Activated naive CD8-positive, alpha-beta T cell (primary cell): Measurements from ENCODE around the gene USP51.
A peak's percentile ranks its signal among the peaks of the same experiment; 100 is the strongest.
"Not testable (repeated sequence)": the region's sequence is repeated elsewhere in the genome, so short reads cannot be mapped to it uniquely, and the experiment has no call there.

Source experiments
- H3K27ac Mint-ChIP-seq: one replicate; pipeline ENCODE4 v1.8.0; 2021; ENCODE audit warnings: mixed read lengths
- H3K27me3 Mint-ChIP-seq: one replicate; pipeline ENCODE4 v1.8.0; 2021; ENCODE audit warnings: mixed read lengths
- H3K36me3 Mint-ChIP-seq: one replicate; pipeline ENCODE4 v1.8.0; 2021; ENCODE audit warnings: mixed read lengths
- H3K4me1 Mint-ChIP-seq: one replicate; pipeline ENCODE4 v1.8.0; 2021; ENCODE audit warnings: low read depth, mixed read lengths
- H3K4me3 Mint-ChIP-seq: one replicate; pipeline ENCODE4 v1.8.0; 2021; ENCODE audit warnings: mild to moderate bottlenecking, mixed read lengths
- H3K9me3 Mint-ChIP-seq: one replicate; pipeline ENCODE4 v1.8.0; 2021; ENCODE audit warnings: low read depth, mixed read lengths

The USP51 gene

GRCh38 chrX:55489314-55490009 lies at the start of gene USP51:
TSS of gene USP51 (minus strand) at chrX:55489848. CDS start at chrX:55488939, 909 bp downstream.
- Mint-ChIP-seq H3K9me3 (no peaks in the 10 kb centered on the region), H3K4me1 (peaks cover 12% of the 10 kb centered on the region), H3K27me3 (no peaks in the 10 kb centered on the region), H3K27ac (peak within 1 kb of the TSS; percentile 92), H3K4me3 (peak within 1 kb of the TSS; percentile 94), H3K36me3 (no peaks in the 10 kb centered on the region)

GRCh38 chrX:55524487-55524886 lies 34.8 kb upstream of the USP51 start:
- H3K27ac Mint-ChIP-seq = no peak overlapping the region
- no peaks in the 10 kb centered on the region for H3K9me3 Mint-ChIP-seq
- peaks cover 1% of the 10 kb centered on the region for H3K27me3 Mint-ChIP-seq

GRCh38 chrX:55523356-55523755 lies 33.7 kb upstream of the USP51 start:
- no peaks in the 10 kb centered on the region for H3K9me3 Mint-ChIP-seq
- H3K4me3 Mint-ChIP-seq = no peak overlapping the region
- no peaks in the 10 kb centered on the region for H3K36me3 Mint-ChIP-seq
- no peaks in the 10 kb centered on the region for H3K4me1 Mint-ChIP-seq
- no peak overlapping the region for H3K27ac Mint-ChIP-seq
- H3K27me3 Mint-ChIP-seq = peaks cover 1% of the 10 kb centered on the region

More at GRCh38 chrX:55524487-55524886, 34.8 kb upstream of the USP51 start:
- Mint-ChIP-seq H3K4me1 (peaks cover 3% of the 10 kb centered on the region), H3K36me3 (no peaks in the 10 kb centered on the region), H3K4me3 (no peak overlapping the region)

DNA sequence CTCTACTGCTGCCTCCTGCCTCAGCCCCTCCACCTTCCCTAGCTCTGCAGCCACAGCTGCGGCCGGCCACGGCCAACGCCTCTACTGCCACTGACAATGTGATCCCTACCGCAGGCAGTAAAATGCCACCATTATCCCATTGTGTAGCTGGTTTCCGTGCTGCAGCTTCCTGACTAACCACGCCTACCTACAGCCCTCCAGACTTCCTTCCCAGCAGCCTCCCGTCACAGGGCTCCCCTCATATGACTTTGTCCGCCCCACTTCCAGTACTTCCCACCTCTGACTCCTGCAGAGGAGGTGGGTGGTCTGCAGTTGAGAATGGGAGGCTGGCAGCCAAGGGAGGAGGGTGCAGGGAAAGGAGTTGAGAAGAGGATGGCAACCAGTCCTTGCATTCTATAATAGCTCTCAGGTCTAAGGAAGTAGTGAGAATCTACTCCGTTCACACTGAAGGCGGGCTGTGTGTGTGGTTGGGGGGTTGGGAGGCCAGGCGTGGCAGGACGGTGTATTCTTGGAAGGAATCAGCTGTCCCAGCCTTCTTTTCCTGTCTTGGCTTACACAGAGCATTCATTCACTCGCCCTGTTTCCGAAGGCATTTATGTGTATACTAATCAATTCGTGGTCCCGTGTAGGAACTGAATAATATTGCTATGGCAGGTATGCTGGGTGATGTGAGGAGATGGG lies 33.1 kb upstream of the USP51 start:
- H3K9me3 Mint-ChIP-seq = no peaks in the 10 kb centered on the region
- H3K4me1 Mint-ChIP-seq = no peaks in the 10 kb centered on the region
- H3K27me3 Mint-ChIP-seq = peaks cover 1% of the 10 kb centered on the region
- no peaks in the 10 kb centered on the region for H3K36me3 Mint-ChIP-seq
- H3K27ac Mint-ChIP-seq = no peak overlapping the region
- H3K4me3 Mint-ChIP-seq = no peak overlapping the region

DNA sequence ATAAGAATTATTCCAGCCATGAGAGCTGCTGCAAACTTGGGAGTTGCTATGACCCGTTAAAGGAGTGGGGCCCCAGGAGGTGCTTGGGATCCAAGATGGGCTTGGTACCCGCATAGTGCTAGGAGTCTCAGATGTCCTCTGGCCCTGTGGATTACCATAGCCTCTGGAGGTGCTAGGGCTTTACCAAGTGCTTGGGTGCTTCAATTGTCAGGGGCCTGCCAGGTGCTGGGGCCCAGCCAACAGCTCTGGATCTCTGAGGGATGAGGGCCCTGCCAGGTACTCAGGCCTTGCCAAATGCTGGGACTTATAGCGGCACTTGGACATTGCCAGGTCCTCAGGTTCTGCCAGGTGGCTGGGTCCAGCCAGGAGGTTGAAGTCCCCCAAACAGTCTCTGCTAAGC lies 32.0 kb upstream of the USP51 start:
- no peaks in the 10 kb centered on the region for H3K36me3 Mint-ChIP-seq
- no peaks in the 10 kb centered on the region for H3K4me1 Mint-ChIP-seq
- peaks cover 1% of the 10 kb centered on the region for H3K27me3 Mint-ChIP-seq
- no peak overlapping the region for H3K27ac Mint-ChIP-seq
- no peak overlapping the region for H3K4me3 Mint-ChIP-seq
- no peaks in the 10 kb centered on the region for H3K9me3 Mint-ChIP-seq

DNA sequence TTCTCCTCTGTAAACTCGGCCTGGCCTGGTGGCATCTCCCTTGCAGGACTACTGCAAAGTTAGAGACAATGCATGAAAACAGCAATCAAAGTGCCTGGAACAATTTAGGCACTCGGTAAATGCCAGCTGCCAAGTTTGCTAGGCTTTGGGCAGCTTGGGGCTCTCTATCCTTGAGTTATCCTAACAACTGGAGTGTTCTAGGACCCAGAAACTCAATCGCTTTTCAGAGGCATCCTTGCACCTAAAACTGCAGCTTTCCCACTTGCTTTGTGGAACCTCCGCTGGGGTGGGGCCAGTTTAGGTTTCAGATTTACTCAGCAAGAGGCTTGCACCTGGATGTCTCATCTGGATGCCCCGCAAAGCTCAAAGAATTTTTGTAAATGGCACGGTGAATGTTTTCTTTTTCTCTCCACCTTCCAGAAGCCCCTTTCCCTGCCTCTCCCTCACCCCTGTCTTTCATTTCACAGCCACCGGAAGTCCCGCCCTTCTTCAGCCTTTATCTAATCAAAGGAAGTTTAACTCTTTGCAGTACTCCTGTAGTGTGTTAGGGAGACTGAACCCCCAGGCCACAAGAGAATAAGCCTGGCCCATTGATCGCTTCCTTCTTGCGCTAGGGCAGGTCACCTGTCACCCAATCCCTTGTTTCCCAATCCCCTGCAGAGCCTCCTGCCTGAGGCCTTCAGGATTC lies 27.3 kb upstream of the USP51 start:
- H3K27ac Mint-ChIP-seq, H3K4me3 Mint-ChIP-seq, H3K36me3 Mint-ChIP-seq, H3K27me3 Mint-ChIP-seq, H3K9me3 Mint-ChIP-seq, H3K4me1 Mint-ChIP-seq: not testable (repeated sequence)

DNA sequence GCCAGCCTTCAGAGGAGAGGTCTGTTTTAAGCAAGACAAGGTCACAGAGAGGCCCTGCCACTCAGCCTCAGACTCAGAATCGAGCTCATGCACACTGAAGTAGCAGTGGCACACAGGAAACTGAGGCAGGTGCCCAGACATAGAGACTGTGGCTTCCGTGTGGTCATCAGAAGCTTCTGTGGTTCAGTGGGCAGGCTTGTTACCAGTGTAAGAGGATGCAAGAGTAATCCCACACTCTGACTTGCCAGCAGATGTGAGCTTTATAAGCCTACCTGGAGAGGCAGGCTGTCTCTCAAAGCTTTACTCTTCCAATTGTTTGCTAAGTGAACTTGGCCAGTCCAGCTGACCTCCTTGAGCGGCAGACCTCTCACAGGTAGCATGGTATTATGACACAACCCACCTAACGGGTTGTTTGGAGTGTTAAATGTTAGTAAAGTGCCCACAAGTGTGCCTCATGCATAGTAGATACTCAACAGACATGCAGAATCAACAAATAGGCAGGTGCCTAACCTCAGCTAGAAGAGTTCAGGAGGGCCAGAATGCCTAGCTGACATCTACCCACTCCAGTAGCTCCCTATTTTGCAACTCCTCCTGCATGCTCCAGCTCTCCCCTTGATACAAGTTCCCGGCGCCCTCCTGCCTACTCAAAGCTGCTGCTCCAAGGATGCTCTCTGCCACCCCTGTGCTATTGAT lies 23.5 kb upstream of the USP51 start:
- not testable (repeated sequence) for H3K9me3 Mint-ChIP-seq, H3K4me3 Mint-ChIP-seq, H3K36me3 Mint-ChIP-seq, H3K4me1 Mint-ChIP-seq, H3K27ac Mint-ChIP-seq, H3K27me3 Mint-ChIP-seq

DNA sequence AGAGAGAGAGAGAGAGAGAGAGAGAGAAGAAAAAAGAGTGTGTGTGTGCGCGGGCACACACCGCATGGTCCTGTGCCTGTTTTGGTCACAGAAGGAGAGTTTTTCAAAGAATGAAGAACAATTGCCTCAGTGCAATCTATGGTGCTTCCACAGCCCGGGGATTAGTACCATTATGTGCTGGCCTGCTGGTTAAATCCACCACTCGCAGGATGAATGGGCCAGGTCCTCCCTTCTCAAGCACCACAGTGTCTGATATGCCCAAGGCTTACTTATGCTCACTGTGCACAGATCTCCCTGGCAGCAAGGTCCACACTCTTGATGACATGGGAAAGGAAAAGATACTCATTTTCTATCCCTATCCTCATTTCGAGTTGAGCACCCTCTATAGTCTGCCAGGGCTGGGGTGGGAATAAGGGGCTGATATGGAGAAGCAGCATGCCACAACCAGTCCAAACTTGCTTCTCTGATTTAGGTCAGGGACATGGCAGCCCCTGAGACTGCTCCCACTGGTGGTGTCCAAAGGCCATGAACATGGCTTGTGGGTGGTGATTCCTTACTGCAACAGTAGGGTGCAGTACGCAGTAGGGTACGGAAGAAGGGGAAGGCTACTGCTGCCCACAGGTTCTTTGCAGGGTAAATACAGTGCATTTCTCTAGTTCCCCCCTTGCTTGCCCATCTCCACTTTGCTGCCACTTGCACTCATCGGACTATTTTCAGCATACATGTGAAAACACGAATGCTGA lies 18.9 kb upstream of the USP51 start:
- H3K9me3 Mint-ChIP-seq, H3K27me3 Mint-ChIP-seq, H3K4me1 Mint-ChIP-seq, H3K4me3 Mint-ChIP-seq, H3K36me3 Mint-ChIP-seq, H3K27ac Mint-ChIP-seq: not testable (repeated sequence)

DNA sequence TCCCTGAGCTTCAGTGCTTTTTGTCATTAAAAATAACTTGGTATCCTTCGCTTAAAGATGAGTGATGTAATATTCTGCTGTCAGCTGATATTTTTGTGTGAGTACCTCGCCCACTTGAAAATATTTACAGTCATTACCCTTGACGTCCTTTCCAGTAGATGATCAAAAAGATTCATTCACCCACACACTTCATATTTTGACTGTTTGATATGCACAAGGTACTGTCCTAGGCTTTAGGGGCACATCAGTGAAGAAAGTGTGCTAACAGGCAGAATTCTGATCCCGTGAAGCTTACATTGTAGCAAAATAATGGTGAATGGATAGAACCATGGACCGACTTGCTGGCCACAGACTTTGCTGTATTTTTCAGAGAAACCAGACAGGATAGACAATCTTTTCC lies 18.1 kb upstream of the USP51 start:
- H3K27me3 Mint-ChIP-seq, H3K4me1 Mint-ChIP-seq, H3K4me3 Mint-ChIP-seq, H3K27ac Mint-ChIP-seq, H3K36me3 Mint-ChIP-seq, H3K9me3 Mint-ChIP-seq: not testable (repeated sequence)

GRCh38 chrX:55507010-55507409 lies 17.4 kb upstream of the USP51 start:
- not testable (repeated sequence) for H3K4me3 Mint-ChIP-seq, H3K4me1 Mint-ChIP-seq, H3K36me3 Mint-ChIP-seq, H3K27me3 Mint-ChIP-seq, H3K27ac Mint-ChIP-seq, H3K9me3 Mint-ChIP-seq

DNA sequence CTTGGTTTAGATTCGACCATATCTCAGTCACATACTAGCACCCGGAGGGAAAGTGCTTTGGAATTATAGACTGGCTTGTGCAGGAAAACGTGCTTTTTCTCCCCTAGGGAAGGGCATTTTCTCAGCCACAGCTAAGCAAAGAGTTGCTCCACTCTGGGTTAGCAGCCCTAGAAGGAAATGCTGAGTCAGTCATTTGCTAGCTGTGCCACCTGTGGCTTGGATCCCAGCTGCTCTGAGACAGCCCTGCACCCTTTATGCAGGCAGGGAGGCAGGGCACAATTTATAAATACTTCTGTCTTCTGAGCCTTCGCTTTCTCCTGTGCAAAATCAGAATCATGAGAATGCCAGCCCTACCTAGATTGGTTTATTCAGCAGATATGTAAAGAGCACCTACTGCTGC lies 1.3 kb upstream of the USP51 start:
- Mint-ChIP-seq H3K36me3 (no peaks in the 10 kb centered on the region), H3K4me3 (peak overlapping the region; percentile 94), H3K27me3 (no peaks in the 10 kb centered on the region)

DNA sequence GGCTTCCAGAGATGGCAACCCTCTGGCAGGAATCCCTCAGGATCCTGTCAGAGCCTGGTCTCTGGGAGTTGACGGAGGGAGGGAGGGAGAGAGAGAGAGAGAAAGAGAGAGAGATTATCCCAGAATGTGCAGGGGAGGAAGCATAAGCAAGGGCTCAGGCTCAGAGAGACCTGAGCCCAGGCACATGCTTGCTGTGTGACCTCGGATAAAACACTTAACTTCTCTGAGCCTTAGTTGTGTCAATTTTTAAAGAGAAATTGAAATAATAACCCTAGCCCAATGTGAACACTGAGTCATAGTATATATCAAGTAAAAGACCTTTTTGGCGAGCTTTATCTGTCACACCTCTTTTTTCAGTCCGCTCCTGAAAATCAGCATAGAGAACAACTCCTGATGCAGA lies 473 bp upstream of the USP51 start:
- Mint-ChIP-seq H3K36me3 (no peaks in the 10 kb centered on the region), H3K9me3 (no peaks in the 10 kb centered on the region), H3K4me1 (peaks cover 12% of the 10 kb centered on the region), H3K27me3 (no peaks in the 10 kb centered on the region), H3K4me3 (peak overlapping the region; percentile 94), H3K27ac (no peak overlapping the region)

More for the DNA sequence above, 1.3 kb upstream of the USP51 start:
- no peak overlapping the region for H3K27ac Mint-ChIP-seq
- no peaks in the 10 kb centered on the region for H3K9me3 Mint-ChIP-seq
- H3K4me1 Mint-ChIP-seq = peaks cover 12% of the 10 kb centered on the region

DNA sequence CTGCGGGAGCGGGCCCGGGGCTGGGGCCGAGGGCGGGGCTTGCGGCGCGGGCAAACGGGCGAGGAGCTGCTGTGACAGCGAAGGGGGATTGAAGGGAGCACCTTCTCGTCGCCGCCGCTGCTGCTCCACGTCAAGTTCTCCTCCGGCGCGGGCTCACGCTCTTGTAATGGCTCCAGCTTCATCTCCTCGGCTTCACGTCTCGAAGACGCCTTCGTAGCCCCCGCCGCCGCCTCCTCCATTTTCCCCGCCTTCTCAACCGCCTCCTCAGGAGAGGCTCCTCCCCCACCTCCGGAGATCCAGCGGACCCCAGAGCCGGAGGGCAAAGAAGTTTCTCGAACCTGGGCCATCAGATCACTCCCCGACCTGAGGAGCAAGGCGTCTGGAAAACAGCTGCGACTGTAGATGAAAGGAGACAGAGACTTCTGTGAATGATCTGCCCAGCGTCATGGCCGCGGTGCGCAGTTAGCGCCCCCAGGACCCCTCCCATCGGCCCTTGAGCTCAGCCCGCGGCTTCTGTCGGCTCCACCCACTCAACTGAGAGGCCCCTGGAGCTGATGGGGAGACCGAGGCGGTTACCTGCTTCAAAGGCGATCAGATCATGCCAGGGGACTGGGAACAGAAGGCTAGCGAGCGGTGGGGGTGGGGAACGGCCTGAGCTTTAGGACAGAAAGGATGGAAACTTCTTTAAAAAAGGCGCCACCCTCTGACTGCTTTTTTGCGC lies 895 bp downstream of the USP51 start:
- Mint-ChIP-seq H3K4me3 (peak overlapping the region; percentile 94), H3K4me1 (peaks cover 12% of the 10 kb centered on the region), H3K27ac (peak overlapping the region; percentile 92)

GRCh38 chrX:55488006-55488592 lies 1.5 kb downstream of the USP51 start:
- Mint-ChIP-seq H3K36me3 (no peaks in the 10 kb centered on the region), H3K27me3 (no peaks in the 10 kb centered on the region), H3K27ac (peak overlapping the region; percentile 88), H3K4me1 (peaks cover 12% of the 10 kb centered on the region), H3K4me3 (peak overlapping the region; percentile 86), H3K9me3 (no peaks in the 10 kb centered on the region)

More for the DNA sequence above, 895 bp downstream of the USP51 start:
- no peaks in the 10 kb centered on the region for H3K27me3 Mint-ChIP-seq
- H3K9me3 Mint-ChIP-seq = no peaks in the 10 kb centered on the region
- no peaks in the 10 kb centered on the region for H3K36me3 Mint-ChIP-seq
